GM19328 (cell line): ENCODE measurements around the gene TEX29.

Source experiments
- ATAC-seq: cut with Tn5 transposase; IDR thresholded peaks from one replicate; pipeline ENCODE4 v1.9.1; 2021; ENCODE audit warnings: mild to moderate bottlenecking, moderate library complexity; ENCODE audit not compliant: unreplicated experiment

The TEX29 gene

GRCh38 chr13:111289251-111289650, 31.2 kb upstream of the TEX29 start:
- no peak for ATAC-seq

- no peak for ATAC-seq
Measured at GRCh38 chr13:111291908-111292307, 28.5 kb upstream of the TEX29 start.

DNA sequence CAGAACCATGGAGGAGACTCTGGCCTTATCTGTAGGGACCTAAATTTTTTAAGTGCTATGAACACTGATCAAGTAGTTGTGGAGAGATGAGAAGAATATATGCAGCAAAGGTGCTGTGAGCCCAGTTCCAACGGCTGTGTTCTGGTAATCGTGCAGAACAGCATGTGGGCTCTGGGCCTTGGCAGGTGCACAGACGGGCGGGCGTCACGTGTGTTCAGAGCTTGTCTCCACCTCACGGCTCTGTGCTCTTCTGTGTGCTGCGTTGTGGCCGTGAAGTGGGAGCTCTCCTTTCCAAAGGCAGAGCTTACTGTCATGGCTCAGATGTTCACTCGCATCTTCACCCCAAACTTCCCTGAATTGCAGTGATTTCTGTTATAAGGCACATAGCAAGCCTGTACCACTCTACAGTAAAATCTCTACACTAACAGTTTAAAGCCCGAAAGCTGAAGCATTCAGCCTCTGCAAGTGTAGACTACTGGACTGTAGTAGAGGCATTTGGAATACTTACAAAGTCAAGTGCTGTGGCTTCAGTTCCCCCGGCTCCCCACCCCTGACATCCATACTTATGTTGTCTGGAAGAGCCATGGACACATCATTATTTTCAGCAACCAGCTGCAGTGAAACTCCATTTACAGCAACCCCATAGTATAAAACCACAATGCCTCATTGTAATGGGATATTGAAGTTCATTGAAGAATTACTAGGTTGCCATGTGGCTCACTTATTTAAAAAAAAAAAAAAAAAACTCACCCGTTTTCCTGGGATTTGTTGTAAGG, 27.5 kb upstream of the TEX29 start:
- ATAC-seq: no peak

- no peak for ATAC-seq
Measured at GRCh38 chr13:111295886-111296285, 24.6 kb upstream of the TEX29 start.

DNA sequence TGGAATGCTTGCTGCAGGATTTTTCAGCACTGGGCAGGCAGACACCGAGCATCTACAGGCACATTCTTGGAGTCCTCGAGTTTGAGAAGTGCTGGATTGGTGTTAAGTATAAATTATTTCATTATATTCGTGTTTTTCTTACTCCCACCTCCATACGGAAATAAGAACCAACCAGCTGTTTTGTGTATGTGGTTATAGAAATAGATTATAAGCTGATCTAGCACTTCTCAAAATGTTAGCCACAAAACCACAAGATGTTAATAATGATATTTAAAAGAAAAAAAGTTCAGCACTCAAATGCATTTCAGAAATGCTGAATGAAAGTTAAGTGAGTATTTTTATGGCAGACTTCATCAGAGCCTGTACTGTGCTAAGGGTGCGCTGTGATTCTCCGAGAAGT, 24.0 kb upstream of the TEX29 start:
- no peak for ATAC-seq

GRCh38 chr13:111298214-111298975, 22.0 kb upstream of the TEX29 start:
- no peak for ATAC-seq

DNA sequence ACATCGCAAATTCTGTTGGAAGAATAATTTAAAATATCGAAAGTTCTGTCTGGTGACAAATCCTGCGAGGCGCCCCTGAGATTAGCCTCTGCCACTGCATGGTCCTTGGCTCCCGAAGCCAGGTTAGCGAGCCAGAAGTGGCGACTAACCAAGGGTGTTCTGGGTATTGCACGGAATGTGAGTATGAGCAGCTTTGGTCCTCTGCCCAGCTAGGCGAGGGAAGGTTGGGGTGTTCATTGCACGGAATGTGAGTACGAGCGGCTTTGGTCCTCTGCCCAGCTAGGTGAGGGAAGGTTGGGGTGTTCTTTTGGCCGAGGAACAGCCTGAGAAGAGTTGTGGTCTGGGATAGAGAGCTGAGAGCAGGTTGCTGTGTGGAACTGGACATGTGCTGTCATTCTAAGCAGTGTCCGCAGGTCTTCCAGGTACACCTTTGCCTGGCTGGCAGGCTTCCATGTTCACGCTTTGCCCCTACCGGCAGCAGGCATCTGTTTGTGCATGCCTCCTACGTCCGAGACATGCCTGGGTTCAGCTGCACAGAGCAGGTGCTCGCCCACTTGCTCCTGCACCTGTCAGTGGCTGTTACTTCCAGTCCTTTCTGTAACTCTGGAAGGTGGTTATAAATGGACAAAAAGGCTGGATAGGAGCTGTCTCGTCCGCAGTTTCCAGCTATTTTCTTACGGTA, 18.3 kb upstream of the TEX29 start:
- ATAC-seq: no peak

DNA sequence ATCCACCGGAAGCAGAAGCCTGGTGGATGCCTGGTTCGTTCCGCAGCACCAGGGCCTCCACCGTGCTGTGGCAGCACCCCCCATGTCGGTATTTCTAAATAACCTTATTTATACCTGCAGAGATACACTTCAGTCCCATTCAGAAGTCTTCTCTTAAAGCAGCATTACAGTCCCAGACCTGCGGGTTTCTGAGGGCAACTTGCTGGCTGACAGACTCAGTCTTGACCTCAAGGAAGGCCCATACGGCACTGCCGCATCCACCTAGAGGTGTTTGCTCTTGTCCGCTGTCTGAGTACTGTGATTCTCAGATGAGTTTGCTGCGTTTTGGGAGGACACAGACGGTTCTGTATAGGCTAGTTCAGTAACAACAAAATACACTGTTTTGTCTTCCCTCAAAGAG, 16.9 kb upstream of the TEX29 start:
- no peak for ATAC-seq

GRCh38 chr13:111304041-111304544, 16.3 kb upstream of the TEX29 start:
- peak; percentile 75 for ATAC-seq

GRCh38 chr13:111304603-111305289, 15.7 kb upstream of the TEX29 start:
- ATAC-seq: no peak

DNA sequence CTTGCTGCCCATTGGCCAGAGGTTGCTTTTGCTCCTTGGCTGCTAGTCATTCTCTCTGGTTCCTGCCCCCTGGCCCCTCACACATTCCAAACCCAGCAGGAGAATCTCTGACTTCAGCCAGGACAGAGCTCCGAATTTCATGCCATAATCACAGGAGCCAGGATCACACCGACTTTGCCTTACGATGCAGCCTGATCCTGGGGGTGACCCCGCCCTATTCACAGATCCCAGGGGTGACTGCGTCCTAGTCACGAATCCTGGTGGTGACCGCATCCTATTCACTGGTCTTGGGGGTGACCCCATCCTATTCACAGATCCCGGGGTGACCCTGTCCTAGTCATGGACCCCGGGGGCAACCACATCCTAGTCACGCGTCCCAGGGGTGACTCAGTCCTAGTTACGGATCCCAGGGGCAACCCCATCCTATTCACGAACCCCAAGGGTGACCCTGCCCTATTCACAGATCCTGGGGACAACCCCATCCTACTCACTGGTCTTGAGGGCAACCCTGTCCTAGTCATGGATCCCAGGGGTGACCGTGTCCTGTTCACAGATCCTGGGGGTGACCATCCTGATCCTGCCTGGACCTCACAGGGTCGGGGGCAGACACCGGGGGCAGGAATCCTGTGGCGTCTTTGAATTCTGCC, 7.4 kb upstream of the TEX29 start:
- ATAC-seq: no peak

DNA sequence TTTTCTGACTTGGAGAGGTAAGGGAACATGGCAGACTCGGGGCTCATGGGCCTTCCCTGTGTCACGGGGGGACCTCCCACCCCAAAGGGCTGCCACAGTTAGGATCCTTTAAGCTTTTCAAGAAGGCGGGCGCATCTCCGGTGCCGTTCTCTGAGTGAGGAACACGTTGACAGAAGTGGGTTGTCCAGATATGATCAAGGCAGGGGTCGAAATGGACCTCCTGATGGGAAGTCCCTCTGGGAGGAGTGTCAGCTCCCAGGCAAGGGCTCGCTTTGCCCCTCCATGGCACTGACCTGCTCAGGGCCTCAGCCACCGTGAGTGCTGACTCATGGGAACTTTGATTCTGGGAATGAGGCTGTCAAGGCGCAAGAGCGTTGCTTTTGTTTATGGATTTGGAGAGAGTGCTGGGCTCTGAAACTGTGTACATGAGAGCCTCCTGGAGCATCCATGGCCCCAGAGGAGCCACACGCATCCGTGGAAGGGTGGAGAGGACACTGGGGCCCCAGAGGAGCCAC, 6.5 kb upstream of the TEX29 start:
- no peak for ATAC-seq

DNA sequence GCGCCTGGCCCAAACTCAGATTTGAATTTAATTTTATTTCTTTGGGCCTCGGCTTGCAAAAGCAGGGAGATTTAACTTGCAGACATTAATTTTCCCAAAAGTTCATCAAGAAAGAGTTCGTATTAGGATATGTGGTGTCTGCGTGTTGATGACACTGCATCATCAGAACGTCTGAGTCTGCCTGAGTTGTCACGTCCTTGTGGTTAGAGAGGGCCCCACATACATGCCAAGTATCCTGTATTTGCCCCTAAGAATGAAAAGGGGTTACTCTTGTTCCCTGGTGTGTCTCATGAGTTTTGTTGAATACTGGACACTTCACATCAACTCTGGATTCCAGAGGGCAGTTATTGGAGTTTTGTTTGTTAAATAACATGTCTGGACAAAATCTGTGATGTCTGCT, 5.6 kb upstream of the TEX29 start:
- ATAC-seq: no peak

- ATAC-seq: no peak
Measured at GRCh38 chr13:111315347-111315995, 5.0 kb upstream of the TEX29 start.

DNA sequence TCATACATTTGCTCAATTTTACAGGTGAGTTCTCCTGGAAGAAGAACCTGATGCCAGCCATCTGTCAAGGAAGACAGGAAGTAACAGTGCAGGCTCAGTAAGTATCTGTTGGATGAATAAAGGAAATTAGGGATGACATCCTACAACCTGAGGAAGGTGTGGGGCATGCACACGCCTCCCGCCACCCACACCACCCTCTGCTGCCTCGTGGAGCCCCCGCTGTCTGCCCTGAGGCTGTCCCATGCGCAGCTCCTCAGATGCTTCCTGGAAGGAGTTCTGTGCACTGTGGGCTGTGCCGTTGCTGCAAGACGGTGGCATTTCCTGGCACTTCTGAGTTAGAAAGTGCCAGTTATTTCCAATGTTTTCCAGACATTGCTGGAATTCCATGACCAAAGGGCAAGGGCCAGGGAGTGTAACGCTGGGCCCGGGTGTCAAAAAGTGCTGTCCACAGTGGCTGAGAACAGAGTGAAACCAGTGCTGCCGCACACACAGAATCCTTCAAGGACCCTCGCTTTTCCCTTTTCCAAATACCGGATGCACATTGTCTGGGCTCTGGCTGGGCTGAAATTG, 4.2 kb upstream of the TEX29 start:
- ATAC-seq: no peak

DNA sequence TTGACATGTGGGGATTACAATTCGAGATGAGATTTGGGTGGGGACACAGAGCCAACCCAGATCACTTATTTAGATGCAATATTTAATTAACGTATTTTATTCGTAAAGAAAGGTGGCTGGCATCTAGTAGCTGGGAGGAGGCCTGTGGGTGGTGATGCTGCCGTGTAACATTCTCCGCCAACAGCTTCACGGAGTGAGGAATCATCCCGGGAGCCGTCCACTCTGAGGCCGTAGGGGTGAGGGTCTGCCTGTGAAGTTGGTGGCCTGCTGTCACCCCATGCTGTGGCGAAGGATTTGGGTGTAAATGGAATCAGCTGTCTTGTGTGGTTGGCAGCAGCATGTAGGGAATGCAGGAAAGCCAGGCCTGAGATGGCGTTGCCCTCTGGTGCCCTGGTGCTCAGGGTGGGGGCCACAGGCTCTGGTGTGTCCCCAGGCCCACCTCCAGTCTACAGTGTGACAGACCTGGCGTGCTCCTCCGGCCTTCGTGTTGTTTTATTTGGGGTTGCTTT, 3.3 kb upstream of the TEX29 start:
- no peak for ATAC-seq

DNA sequence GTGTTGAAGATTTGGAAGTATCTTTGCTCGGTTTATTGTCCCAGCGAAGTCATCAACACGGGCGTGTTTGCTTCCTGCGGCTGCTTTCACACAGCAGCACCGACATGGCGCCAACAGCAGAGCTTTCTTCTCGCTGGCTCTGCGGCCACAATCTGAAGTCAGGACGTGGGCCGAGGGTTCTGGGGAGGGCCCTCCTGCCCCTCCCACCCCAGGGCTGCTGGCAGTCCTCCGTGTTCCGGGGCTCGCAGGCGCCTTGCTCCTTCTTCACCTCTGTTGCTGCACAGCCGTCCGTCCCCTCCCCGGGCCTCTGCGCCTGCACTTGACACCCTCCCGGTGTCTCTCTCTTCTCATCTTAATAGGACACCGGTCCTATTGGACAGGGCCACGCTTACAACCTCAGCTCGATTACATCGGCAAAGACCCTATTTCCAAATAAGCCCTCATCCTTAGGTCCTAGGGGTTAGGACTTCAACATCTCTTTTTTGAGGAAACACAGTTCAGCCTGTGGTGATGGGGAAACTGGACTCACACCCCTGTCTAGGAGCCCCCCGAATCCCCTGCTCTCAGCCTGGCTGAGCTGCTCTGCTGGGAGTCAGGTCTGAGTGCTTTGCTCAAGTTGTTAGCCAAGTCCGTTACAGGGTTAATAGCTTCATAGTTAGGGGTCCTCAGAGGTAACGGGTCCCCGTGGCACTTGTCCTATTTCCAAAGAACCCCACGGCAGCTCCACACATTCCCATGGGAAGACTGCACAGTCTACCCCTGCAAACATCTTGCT, 2.7 kb upstream of the TEX29 start:
- no peak for ATAC-seq

DNA sequence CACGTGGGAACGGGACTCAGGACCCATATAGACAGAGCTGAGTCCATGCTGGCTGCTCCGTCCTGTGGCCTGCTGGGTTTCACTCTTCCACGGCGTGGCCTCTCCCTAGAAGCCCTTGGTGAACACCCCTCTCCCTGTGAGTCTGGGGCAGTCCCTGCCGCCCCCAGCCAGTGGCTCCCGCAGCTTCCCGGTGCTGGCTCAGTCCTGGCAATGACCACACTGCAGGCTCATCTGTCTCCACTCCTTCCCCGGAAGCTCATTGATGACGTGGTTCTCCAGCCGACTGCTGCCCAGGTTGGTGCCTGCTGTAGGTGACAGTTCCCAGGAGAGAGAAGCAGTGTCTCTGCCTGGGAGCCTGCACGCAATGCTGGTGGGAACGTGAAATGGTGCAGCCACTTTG, 2.1 kb upstream of the TEX29 start:
- ATAC-seq: no peak

GRCh38 chr13:111319521-111319920, 921 bp upstream of the TEX29 start:
- no peak for ATAC-seq
